ENCODE measurements around the gene RIN2. TPM values are rescaled to one million over a fixed set of nuclear protein-coding genes. Genes with fewer than 3 reads are reported as not detected.

RIN2 gene
- total RNA-seq, 1 donor from 2014 or later, result not detected

DNA sequence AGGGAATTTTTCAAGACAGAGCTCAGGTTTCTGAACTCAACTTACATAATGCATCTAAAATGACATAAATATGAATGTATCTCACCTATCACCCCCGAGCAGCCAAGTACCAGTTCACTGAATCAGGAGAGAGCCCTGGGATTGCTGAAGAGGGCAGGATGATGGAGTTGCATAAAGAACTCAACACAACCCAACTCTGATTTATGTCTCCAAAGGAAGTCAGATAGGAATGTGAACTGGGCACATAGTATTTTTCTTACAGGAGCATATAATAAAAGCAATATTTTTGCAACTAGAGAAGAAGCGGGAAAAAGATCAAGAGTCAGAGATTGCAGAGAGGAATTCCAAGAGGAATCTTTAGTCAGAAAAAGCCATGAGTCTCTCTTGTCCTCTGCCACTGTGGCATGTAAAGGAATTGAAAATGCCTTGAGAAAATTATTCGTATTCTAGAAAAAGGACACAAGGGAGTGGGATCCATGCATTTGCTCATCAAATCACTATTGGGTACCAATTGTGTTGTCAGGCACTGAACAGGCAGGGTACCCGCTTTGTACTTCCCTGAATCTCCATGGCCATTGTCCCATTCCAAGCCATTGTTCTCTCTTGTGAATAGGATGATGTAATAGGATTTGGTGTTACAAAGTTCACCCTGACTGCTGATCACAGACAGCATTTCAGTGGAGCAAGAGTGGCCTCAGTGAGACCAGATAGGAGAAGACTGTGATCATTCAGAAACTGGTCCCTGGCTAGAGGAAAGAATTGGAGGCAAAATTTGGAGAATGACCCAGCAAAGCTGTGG is 16.3 kb downstream of the RIN2 start:
- Mint-ChIP-seq H3K4me3 (ENCODE audit: low read depth) (no peak overlapping the region), H3K27ac (no peak overlapping the region), H3K27me3 (ENCODE audit: low read depth) (no peaks in the 10 kb centered on the region), H3K9me3 (no peaks in the 10 kb centered on the region), H3K36me3 (ENCODE audit: low read depth) (no peaks in the 10 kb centered on the region), H3K4me1 (ENCODE audit: low read depth) (no peaks in the 10 kb centered on the region)
- intact Hi-C loops (cut with micrococcal nuclease), result no loop called here
- no peak for DNase-seq (ENCODE audit: low spot score)

DNA sequence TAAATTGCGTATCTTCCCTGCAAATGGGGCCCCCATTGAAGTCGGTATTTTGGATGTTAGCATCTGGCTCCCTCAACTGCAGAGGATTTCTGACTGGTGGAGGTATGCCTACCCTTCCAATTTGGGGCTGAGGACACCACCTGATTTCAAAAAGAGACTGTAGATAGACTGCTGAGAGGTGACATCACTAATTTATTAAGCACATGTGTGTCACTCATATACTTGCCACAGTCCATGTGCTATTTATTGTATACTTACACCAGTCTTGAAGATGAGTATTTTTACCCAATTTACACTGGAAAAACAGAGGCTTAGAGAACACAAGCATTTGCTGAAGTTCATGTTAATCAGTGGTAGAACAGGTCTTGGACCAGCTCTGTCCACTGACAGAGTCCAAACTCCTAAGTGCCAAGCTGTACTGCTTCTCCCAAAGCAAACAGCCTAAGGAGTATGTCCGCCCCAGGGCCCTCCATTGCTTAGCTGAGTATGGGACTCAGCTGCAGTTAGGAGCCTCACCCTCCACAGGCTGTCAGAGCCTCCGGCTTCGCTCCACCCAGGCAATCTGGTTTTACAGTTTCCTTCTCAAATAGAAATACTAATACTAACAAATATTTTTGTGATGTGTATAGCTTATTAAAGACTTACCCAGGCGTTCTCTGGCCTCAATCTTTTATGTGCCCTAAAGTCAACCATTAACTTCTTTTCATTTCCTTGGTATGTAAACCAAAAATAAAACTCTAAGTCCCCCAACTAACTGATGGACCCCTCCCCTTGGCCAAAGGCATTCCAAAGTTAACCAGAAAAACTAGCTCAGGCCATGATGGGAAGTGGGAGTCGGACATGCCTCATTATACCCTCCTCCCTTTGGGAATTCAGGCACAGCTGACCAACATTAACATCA is 17.5 kb downstream of the RIN2 start:
- intact Hi-C loops (cut with micrococcal nuclease), result no loop called here
- no peak overlapping the region for H3K4me3 Mint-ChIP-seq (ENCODE audit: low read depth)
- no peak for DNase-seq (ENCODE audit: low spot score)
- no peaks in the 10 kb centered on the region for H3K36me3 Mint-ChIP-seq (ENCODE audit: low read depth)
- no peak overlapping the region for H3K27ac Mint-ChIP-seq
- H3K27me3 Mint-ChIP-seq (ENCODE audit: low read depth), result no peaks in the 10 kb centered on the region
- H3K4me1 Mint-ChIP-seq (ENCODE audit: low read depth), result no peaks in the 10 kb centered on the region
- no peaks in the 10 kb centered on the region for H3K9me3 Mint-ChIP-seq

DNA sequence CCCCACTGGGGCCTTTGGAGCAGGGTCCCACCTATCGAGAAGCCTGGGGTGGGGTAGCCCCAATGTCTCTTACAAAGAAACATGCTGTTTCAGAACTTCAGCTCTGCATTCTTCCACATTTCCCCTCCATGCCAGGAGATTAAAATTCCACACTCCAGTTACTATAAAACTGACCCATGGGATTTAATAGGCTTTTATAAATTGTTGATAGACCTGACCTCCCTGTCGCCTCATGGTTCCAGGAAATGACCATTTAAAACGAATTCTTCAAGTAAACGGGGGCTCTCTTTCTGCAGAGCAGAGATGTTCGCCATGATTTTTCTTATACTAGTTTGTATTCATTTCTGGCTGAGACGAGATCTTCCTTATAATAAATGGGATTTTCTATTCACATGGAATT is 19.3 kb downstream of the RIN2 start:
- Mint-ChIP-seq H3K36me3 (ENCODE audit: low read depth) (no peaks in the 10 kb centered on the region), H3K4me3 (ENCODE audit: low read depth) (no peak overlapping the region), H3K9me3 (no peaks in the 10 kb centered on the region), H3K27ac (no peak overlapping the region), H3K4me1 (ENCODE audit: low read depth) (no peaks in the 10 kb centered on the region), H3K27me3 (ENCODE audit: low read depth) (no peaks in the 10 kb centered on the region)
- intact Hi-C loops (cut with micrococcal nuclease), result no loop called here
- no peak for DNase-seq (ENCODE audit: low spot score)

DNA sequence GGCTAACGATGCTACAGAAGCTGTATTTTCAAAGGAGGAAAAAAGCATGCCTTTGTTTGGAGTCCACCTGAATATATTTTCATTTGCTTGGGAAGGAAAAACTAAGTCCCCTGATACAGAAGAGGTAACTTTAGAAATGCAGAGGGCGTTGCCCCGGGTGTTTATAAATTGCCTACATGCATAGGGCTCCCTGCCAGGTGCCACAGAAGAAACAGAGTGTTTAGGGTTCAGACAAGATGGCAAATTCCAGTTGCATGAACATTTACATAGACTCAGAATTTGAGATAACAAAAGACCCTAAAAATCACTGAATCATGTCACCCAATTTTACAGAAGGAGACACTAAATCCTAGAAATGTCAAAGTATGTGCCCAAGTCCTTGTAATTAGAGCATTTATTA is 19.9 kb downstream of the RIN2 start:
- H3K27me3 Mint-ChIP-seq (ENCODE audit: low read depth), result no peaks in the 10 kb centered on the region
- no peaks in the 10 kb centered on the region for H3K36me3 Mint-ChIP-seq (ENCODE audit: low read depth)
- no peak overlapping the region for H3K27ac Mint-ChIP-seq
- no peaks in the 10 kb centered on the region for H3K4me1 Mint-ChIP-seq (ENCODE audit: low read depth)
- H3K9me3 Mint-ChIP-seq, result no peaks in the 10 kb centered on the region
- H3K4me3 Mint-ChIP-seq (ENCODE audit: low read depth), result no peak overlapping the region
- no peak for DNase-seq (ENCODE audit: low spot score)
- intact Hi-C loops (cut with micrococcal nuclease), result no loop called here

DNA sequence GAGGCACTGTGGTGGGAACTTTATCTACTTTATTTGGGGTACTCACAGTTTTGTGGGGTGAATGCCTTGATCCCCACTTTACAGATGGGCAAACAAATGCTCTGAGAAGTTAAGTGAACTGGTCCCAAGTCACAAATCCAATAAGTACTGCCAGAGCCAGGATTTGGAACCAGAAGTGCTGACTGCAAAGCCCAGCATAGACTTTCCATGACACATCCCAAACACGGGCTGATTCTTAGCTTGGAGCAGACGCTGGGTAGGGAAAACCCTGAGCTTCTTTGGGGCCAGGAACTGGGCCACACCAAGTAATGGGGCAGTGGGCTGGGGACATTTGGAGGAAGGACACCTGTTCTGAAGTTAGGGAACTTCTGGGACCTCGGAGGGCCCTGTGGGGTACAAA is 20.3 kb downstream of the RIN2 start:
- Mint-ChIP-seq H3K27me3 (ENCODE audit: low read depth) (no peaks in the 10 kb centered on the region), H3K4me3 (ENCODE audit: low read depth) (no peak overlapping the region), H3K27ac (no peak overlapping the region), H3K4me1 (ENCODE audit: low read depth) (no peaks in the 10 kb centered on the region), H3K9me3 (no peaks in the 10 kb centered on the region), H3K36me3 (ENCODE audit: low read depth) (no peaks in the 10 kb centered on the region)
- intact Hi-C loops (cut with micrococcal nuclease), result no loop called here
- no peak for DNase-seq (ENCODE audit: low spot score)

DNA sequence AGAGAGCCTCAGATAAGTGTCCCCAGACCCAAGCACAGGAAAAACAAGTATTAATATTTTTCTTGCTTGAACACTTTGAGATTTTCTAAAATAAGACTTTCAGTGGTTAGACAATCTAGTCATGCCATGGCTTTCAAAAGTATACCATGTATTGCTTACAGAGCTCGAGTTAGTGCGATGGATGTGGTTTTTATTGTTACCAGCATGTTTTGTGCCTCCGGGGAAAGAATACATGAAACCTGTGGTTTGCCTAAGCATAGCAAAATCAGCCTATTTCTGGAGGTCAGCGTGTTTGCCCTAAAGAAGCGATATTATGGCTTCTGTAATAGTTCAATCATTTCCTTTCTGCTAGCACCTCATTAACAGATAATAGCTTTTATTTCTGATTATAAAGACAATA is 21.6 kb downstream of the RIN2 start:
- H3K27me3 Mint-ChIP-seq (ENCODE audit: low read depth), result no peaks in the 10 kb centered on the region
- intact Hi-C loops (cut with micrococcal nuclease), result loop anchor here (10.0 kb wide), 1 partner anchor 55 kb away; no protein-coding TSS in a partner anchor
- H3K9me3 Mint-ChIP-seq, result no peaks in the 10 kb centered on the region
- no peaks in the 10 kb centered on the region for H3K4me1 Mint-ChIP-seq (ENCODE audit: low read depth)
- H3K27ac Mint-ChIP-seq, result no peak overlapping the region
- H3K36me3 Mint-ChIP-seq (ENCODE audit: low read depth), result no peaks in the 10 kb centered on the region
- no peak overlapping the region for H3K4me3 Mint-ChIP-seq (ENCODE audit: low read depth)
- no peak for DNase-seq (ENCODE audit: low spot score)

DNA sequence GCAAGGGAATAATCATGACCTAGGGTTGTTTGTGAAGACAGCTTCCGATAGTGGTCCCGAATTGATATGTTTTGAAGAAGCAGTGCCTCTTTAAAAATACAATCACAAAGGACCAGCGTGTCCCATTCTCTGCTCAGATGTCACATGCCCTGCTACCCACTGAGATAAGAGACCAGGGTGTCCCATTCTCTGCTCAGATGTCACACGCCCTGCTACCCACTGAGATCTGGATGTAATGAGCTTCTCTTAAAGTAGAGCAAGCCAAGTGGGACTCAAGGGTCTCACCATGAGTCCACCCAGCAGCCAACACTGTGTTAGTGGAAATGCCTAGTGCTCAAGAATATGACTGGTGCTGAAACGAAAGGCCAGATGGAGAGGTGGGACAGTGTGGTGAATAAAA is 22.2 kb downstream of the RIN2 start:
- intact Hi-C loops (cut with micrococcal nuclease), result loop anchor here (10.0 kb wide), 1 partner anchor 55 kb away; no protein-coding TSS in a partner anchor
- no peak overlapping the region for H3K4me3 Mint-ChIP-seq (ENCODE audit: low read depth)
- no peak overlapping the region for H3K27ac Mint-ChIP-seq
- no peaks in the 10 kb centered on the region for H3K27me3 Mint-ChIP-seq (ENCODE audit: low read depth)
- peaks cover 4% of the 10 kb centered on the region for H3K4me1 Mint-ChIP-seq (ENCODE audit: low read depth)
- H3K9me3 Mint-ChIP-seq, result no peaks in the 10 kb centered on the region
- DNase-seq (ENCODE audit: low spot score), result no peak
- no peaks in the 10 kb centered on the region for H3K36me3 Mint-ChIP-seq (ENCODE audit: low read depth)

DNA sequence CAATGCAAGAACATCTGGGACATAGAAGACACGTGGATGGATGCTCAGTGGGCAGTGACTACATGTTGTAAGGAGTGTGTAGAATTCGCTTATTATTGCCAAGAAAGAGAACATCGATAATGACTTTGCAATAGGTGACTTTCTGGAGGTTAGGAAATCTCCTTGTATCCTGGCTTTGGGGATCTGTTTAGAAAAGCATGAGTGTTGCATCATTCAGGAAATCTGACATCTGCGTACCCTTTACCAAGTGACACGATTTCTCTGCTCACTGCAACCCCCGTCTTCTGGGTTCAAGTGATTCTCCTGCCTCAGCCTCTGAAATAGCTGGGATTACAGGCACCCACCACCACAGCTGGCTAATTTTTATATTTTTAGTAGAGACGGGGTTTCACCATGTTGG is 23.2 kb downstream of the RIN2 start:
- H3K4me3 Mint-ChIP-seq (ENCODE audit: low read depth), result no peak overlapping the region
- peaks cover 4% of the 10 kb centered on the region for H3K4me1 Mint-ChIP-seq (ENCODE audit: low read depth)
- H3K9me3 Mint-ChIP-seq, result no peaks in the 10 kb centered on the region
- H3K27me3 Mint-ChIP-seq (ENCODE audit: low read depth), result no peaks in the 10 kb centered on the region
- DNase-seq (ENCODE audit: low spot score), result no peak
- no peak overlapping the region for H3K27ac Mint-ChIP-seq
- H3K36me3 Mint-ChIP-seq (ENCODE audit: low read depth), result no peaks in the 10 kb centered on the region
- intact Hi-C loops (cut with micrococcal nuclease), result loop anchor here (10.0 kb wide), 1 partner anchor 54 kb away; no protein-coding TSS in a partner anchor

DNA sequence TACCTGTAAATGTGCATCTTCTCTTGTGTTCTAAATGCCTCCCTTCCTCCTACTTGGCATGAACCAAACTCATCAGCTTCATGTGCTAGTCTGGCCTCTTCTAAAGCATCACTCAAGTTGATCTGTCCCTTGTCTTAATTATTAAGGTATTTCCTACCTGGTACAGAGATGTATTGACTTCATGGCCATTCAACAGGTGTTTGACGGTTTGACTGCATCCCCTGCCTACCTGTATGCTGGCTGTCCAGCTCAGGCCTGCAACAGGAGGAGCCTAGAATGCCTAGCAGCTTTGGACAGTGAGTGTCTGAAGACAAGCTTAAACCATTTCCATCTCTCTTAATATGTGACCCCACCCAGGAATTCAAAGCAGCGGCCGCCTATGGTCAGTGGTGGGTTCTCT is 24.6 kb downstream of the RIN2 start:
- Mint-ChIP-seq H3K4me3 (ENCODE audit: low read depth) (no peak overlapping the region), H3K4me1 (ENCODE audit: low read depth) (peaks cover 4% of the 10 kb centered on the region), H3K36me3 (ENCODE audit: low read depth) (no peaks in the 10 kb centered on the region), H3K27ac (no peak overlapping the region), H3K27me3 (ENCODE audit: low read depth) (no peaks in the 10 kb centered on the region), H3K9me3 (no peaks in the 10 kb centered on the region)
- no peak for DNase-seq (ENCODE audit: low spot score)
- intact Hi-C loops (cut with micrococcal nuclease), result loop anchor here (10.0 kb wide), 1 partner anchor 52 kb away; no protein-coding TSS in a partner anchor

DNA sequence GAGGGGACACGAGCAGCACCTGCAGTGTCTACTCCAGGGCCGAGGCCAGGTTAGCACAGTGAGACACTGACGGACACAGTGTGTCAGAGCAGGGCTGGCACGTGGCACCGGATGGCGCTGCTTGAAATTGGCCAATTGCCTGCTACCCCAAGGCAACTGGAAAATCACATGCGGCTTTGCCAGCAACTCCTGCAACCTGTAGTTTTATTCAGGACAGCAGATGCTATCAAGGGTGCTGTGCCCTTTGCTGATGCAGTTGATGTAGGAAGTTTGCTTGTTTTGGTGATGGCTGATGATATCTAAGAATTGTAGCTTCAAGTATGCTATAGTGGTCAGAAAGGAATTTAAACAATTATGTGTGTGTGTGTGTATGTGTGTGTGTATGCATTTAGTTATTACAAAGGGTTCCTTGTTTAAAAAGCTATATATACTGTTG is 25.9 kb downstream of the RIN2 start:
- no peak overlapping the region for H3K27ac Mint-ChIP-seq
- H3K27me3 Mint-ChIP-seq (ENCODE audit: low read depth), result no peaks in the 10 kb centered on the region
- no peak for DNase-seq (ENCODE audit: low spot score)
- no peaks in the 10 kb centered on the region for H3K36me3 Mint-ChIP-seq (ENCODE audit: low read depth)
- intact Hi-C loops (cut with micrococcal nuclease), result loop anchor here (10.0 kb wide), 1 partner anchor 51 kb away; no protein-coding TSS in a partner anchor
- H3K4me3 Mint-ChIP-seq (ENCODE audit: low read depth), result no peak overlapping the region
- H3K9me3 Mint-ChIP-seq, result no peaks in the 10 kb centered on the region
- H3K4me1 Mint-ChIP-seq (ENCODE audit: low read depth), result peaks cover 4% of the 10 kb centered on the region

DNA sequence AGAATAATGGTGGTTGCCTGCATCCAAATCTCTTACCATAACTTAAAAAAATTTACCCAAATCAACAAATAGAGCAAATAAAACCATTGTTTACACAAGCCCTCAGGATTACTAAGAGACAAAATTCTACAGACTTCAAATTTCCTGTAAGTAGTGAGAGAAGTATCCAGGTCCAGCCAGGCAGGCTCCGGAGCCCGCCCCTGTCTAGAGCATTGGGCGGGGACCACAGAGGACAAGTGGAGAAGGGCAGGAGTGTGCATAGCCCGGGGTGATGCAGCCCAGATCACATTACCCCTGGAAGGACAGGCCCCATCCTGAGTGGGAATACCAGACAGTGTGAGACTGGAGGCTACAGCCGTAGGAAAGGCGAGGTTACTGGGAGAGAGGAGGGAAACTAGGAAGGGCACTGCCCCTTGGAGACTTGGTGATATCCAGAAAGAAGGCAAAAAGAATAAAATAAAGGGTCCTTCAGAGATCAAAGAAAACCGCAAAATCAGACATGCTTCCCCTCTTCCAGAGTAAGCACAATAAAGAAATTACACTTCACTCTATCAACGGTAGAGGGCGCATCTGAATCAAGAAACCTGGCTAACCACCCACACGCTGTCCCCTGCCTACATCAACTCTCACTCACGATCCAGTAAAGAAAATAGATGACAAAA is 26.6 kb downstream of the RIN2 start:
- intact Hi-C loops (cut with micrococcal nuclease), result loop anchor here (5.0 to 10.0 kb wide), 2 partner anchors 50 to 233 kb away; partner anchors contain the start of gene NAA20
- no peaks in the 10 kb centered on the region for H3K27me3 Mint-ChIP-seq (ENCODE audit: low read depth)
- peaks cover 4% of the 10 kb centered on the region for H3K4me1 Mint-ChIP-seq (ENCODE audit: low read depth)
- DNase-seq (ENCODE audit: low spot score), result no peak
- no peak overlapping the region for H3K4me3 Mint-ChIP-seq (ENCODE audit: low read depth)
- no peaks in the 10 kb centered on the region for H3K9me3 Mint-ChIP-seq
- no peak overlapping the region for H3K27ac Mint-ChIP-seq
- H3K36me3 Mint-ChIP-seq (ENCODE audit: low read depth), result no peaks in the 10 kb centered on the region

DNA sequence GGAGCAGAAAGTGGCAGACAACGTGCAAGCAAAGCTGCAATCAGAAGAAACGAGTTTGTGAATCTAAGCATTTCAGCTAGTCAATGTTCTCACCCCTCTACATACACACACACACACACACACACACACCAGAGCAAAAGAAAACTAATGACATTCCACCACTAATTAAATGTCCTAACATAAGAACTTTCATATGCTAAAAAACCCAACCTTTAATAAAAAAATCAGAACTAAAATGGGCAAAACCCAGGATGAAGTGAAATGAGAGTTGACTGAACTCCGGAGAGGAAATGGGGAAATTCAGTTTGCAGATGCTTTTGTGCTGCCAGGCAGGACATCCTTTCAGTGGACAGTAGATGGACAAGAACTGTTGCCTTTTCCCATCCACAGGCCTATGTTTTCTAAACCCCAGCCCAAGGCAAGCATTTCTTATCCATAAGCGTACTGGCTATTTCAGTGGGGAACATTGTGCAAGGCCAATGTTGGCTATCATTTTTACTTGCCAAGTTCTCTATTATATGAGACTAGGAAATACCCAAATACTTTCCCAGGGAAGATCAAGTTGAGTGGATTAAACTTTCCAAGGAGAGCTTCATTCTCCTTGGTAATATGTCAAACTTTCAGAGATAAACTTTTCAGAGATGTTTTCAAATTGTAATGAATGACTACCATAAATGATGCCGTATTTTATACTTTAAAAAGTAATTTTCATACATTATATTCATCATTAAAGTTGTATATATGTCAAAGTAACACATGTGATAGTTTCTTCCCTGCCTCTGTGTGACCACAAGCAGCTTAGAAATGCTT is 27.3 kb downstream of the RIN2 start:
- Mint-ChIP-seq H3K9me3 (no peaks in the 10 kb centered on the region), H3K27me3 (ENCODE audit: low read depth) (peaks cover 3% of the 10 kb centered on the region)
- intact Hi-C loops (cut with micrococcal nuclease), result loop anchor here (5.0 to 10.0 kb wide), 2 partner anchors 49 to 232 kb away; partner anchors contain the start of gene NAA20

More for the DNA sequence above, 27.3 kb downstream of the RIN2 start:
- Mint-ChIP-seq H3K4me1 (ENCODE audit: low read depth) (peaks cover 4% of the 10 kb centered on the region), H3K36me3 (ENCODE audit: low read depth) (no peaks in the 10 kb centered on the region), H3K4me3 (ENCODE audit: low read depth) (no peak overlapping the region), H3K27ac (no peak overlapping the region)
- no peak for DNase-seq (ENCODE audit: low spot score)

Measured in activated T-helper 2 cell treated with anti-CD3 and anti-CD28 coated beads, Interferon-gamma antibody, Interleukin-2, Interleukin-4, amounts not matched to agents 10 μg/mL and 5 μg/mL and 100 μg/mL, durations not matched to agents 14 hours and 24 hours and 36 hours (primary cell).